ENCODE results near the gene INAFM2. TPM values are rescaled to one million over a fixed set of nuclear protein-coding genes. Genes with fewer than 3 reads are reported as not detected.
A peak's percentile ranks its signal among the peaks of the same experiment; 100 is the strongest.

INAFM2 gene
- total RNA-seq, 2 experiments from 2014 or later: 3.3 to 4.4 TPM

GRCh38 chr15:40353697-40354096 lies 30.2 kb downstream of the INAFM2 start:
- no peaks in the 10 kb centered on the region for H3K9me2 ChIP-seq (ENCODE audit: insufficient read depth, low read length)
- no peaks in the 10 kb centered on the region for H3K36me3 ChIP-seq (ENCODE audit: insufficient read depth, low read length)
- peaks cover 5% of the 10 kb centered on the region for H3K4me1 ChIP-seq (ENCODE audit: insufficient read depth, low read length, poor library complexity, severe bottlenecking)
- no peak overlapping the region for H3K27ac ChIP-seq (ENCODE audit: low read depth, low read length, poor library complexity, severe bottlenecking)
- H3K79me2 ChIP-seq (ENCODE audit: insufficient read depth, low read depth, low read length): no peaks in the 10 kb centered on the region
- intact Hi-C loops (cut with micrococcal nuclease; ENCODE audit: unreplicated experiment): no loop called here
- BruUV-seq (replicated peaks): no TSS peak
- TF ChIP-seq CTCF (conservative IDR thresholded peaks at IDR 0.05; ENCODE audit: low read length) (no peak), EZH2phosphoT487 (IDR thresholded peaks at IDR 0.05; ENCODE audit: borderline replicate concordance, low read depth, low read length) (no peak)
- no peak overlapping the region for H2AFZ ChIP-seq (ENCODE audit: low read length)
- CTCF ChIA-PET (ENCODE audit: unreplicated experiment): no interaction called here
- no peaks in the 10 kb centered on the region for H4K20me1 ChIP-seq (ENCODE audit: insufficient read depth, low read length)
- no peak overlapping the region for H3K4me2 ChIP-seq (ENCODE audit: low read length)
- POLR2A ChIA-PET: no interaction called here
- no peak for DNase-seq (ENCODE audit: low spot score)
- H3K4me3 ChIP-seq (ENCODE audit: low read depth, low read length, poor library complexity, severe bottlenecking): no peak overlapping the region
- no peaks in the 10 kb centered on the region for H3K9me3 ChIP-seq (ENCODE audit: low read length)

GRCh38 chr15:40354408-40355171 lies 31.1 kb downstream of the INAFM2 start:
- ChIA-PET POLR2A (interaction anchor here (0.5 to 0.9 kb wide), 2 partner anchors 20 to 50 kb away, joined by 3 read pairs; no protein-coding TSS in a partner anchor), CTCF (ENCODE audit: unreplicated experiment) (interaction anchor here (1.0 kb wide), 1 partner anchor 15 kb away, joined by 3 read pairs; no protein-coding TSS in a partner anchor)
- DNase-seq (ENCODE audit: low spot score): peak; percentile 31
- no TSS peak for BruUV-seq (replicated peaks)
- H3K36me3 ChIP-seq (ENCODE audit: insufficient read depth, low read length): no peaks in the 10 kb centered on the region
- H3K9me2 ChIP-seq (ENCODE audit: insufficient read depth, low read length): no peaks in the 10 kb centered on the region
- H3K27ac ChIP-seq (ENCODE audit: low read depth, low read length, poor library complexity, severe bottlenecking): no peak overlapping the region
- TF ChIP-seq EZH2phosphoT487 (IDR thresholded peaks at IDR 0.05; ENCODE audit: borderline replicate concordance, low read depth, low read length): no peak
- peak; percentile 60 for TF ChIP-seq CTCF (conservative IDR thresholded peaks at IDR 0.05; ENCODE audit: low read length)
- no peaks in the 10 kb centered on the region for H3K9me3 ChIP-seq (ENCODE audit: low read length)
- H3K79me2 ChIP-seq (ENCODE audit: insufficient read depth, low read depth, low read length): no peaks in the 10 kb centered on the region
- H3K4me1 ChIP-seq (ENCODE audit: insufficient read depth, low read length, poor library complexity, severe bottlenecking): peaks cover 11% of the 10 kb centered on the region
- intact Hi-C loops (cut with micrococcal nuclease; ENCODE audit: unreplicated experiment): no loop called here
- no peak overlapping the region for H2AFZ ChIP-seq (ENCODE audit: low read length)
- H3K4me3 ChIP-seq (ENCODE audit: low read depth, low read length, poor library complexity, severe bottlenecking): no peak overlapping the region
- no peaks in the 10 kb centered on the region for H4K20me1 ChIP-seq (ENCODE audit: insufficient read depth, low read length)
- H3K4me2 ChIP-seq (ENCODE audit: low read length): no peak overlapping the region

GRCh38 chr15:40355976-40356585 lies 32.6 kb downstream of the INAFM2 start:
- H4K20me1 ChIP-seq (ENCODE audit: insufficient read depth, low read length): no peaks in the 10 kb centered on the region
- peaks cover 11% of the 10 kb centered on the region for H3K4me1 ChIP-seq (ENCODE audit: insufficient read depth, low read length, poor library complexity, severe bottlenecking)
- intact Hi-C loops (cut with micrococcal nuclease; ENCODE audit: unreplicated experiment): no loop called here
- H2AFZ ChIP-seq (ENCODE audit: low read length): no peak overlapping the region
- H3K27ac ChIP-seq (ENCODE audit: low read depth, low read length, poor library complexity, severe bottlenecking): no peak overlapping the region
- no peaks in the 10 kb centered on the region for H3K79me2 ChIP-seq (ENCODE audit: insufficient read depth, low read depth, low read length)
- no peak for DNase-seq (ENCODE audit: low spot score)
- H3K9me2 ChIP-seq (ENCODE audit: insufficient read depth, low read length): no peaks in the 10 kb centered on the region
- no peaks in the 10 kb centered on the region for H3K9me3 ChIP-seq (ENCODE audit: low read length)
- no peaks in the 10 kb centered on the region for H3K36me3 ChIP-seq (ENCODE audit: insufficient read depth, low read length)
- CTCF ChIA-PET (ENCODE audit: unreplicated experiment): no interaction called here
- no peak overlapping the region for H3K4me3 ChIP-seq (ENCODE audit: low read depth, low read length, poor library complexity, severe bottlenecking)
- TF ChIP-seq EZH2phosphoT487 (IDR thresholded peaks at IDR 0.05; ENCODE audit: borderline replicate concordance, low read depth, low read length): no peak
- TF ChIP-seq CTCF (conservative IDR thresholded peaks at IDR 0.05; ENCODE audit: low read length): no peak
- H3K4me2 ChIP-seq (ENCODE audit: low read length): no peak overlapping the region
- POLR2A ChIA-PET: no interaction called here
- BruUV-seq (replicated peaks): no TSS peak

Measured in OCI-LY7 (cell line).